Stimulated activated naive CD4-positive, alpha-beta T cell treated with Interleukin-2 at 50 U/mL for 16 hours (primary cell): ENCODE results near the gene ZFP2.

Source experiments
- DNase-seq: peaks from one replicate; lab custom pipeline; 2025; lab: John Stamatoyannopoulos, UW

ZFP2 gene

GRCh38 chr5:178981381-178981780, 85.7 kb downstream of the ZFP2 start:
- DNase-seq, result no peak
